ENCODE data around the gene MID1IP1. TPM values are rescaled to one million over a fixed set of nuclear protein-coding genes. Genes with fewer than 3 reads are reported as not detected.

Gene MID1IP1
- total RNA-seq, 2 experiments from 2014 or later = 78.7 to 84.8 TPM

DNA sequence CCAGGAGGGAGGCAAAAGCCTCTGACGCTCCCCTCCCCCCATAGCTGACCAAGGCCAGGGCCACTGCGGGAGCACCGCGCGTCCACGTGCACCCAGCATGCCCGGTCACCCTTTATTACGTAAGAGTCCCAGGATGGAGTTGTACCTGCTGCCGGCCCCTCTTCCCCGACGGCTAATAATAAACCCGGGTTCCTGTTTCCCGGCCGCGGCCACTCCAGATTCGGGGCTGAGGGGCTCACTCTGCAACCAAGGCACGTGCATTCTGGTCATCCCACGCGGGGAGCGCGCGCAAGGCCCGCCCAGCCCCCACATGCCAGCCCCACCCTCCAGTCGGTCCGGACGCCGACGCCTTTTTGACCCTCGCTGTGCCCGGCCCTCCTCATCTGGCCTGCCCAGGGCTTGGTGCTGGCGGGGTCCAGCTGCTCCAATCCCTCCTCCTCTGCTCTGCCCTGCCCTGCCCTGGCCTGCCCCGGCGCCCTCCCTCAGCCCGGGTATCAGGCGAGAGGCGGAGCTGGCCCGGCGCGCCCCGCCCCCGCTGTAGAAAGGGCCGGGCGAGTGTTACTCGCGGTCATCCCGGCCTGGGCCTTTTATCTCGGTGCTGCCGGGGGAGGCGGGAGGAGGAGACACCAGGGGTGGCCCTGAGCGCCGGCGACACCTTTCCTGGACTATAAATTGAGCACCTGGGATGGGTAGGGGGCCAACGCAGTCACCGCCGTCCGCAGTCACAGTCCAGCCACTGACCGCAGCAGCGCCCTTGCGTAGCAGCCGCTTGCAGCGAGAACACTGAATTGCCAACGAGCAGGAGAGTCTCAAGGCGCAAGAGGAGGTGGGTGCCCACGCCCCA, 2.6 kb downstream of the MID1IP1 start:
- H3K9me3 Mint-ChIP-seq = no peaks in the 10 kb centered on the region
- intact Hi-C loops (cut with micrococcal nuclease) = loop anchor here (1.0 to 10.0 kb wide), 5 partner anchors 12 to 1368 kb away; no protein-coding TSS in a partner anchor
- H3K27me3 Mint-ChIP-seq = no peaks in the 10 kb centered on the region
- peak overlapping the region; percentile 96 for H3K4me3 Mint-ChIP-seq
- H3K27ac Mint-ChIP-seq = peak overlapping the region; percentile 94
- H3K4me1 Mint-ChIP-seq (ENCODE audit: low read depth) = peaks cover 7% of the 10 kb centered on the region
- CTCF ChIA-PET = interaction anchor here (1.0 kb wide), 1 partner anchor 36 kb away, joined by 4 read pairs; no protein-coding TSS in a partner anchor
- POLR2A ChIA-PET = interaction anchor here (1.0 to 1.8 kb wide), 4 partner anchors 22 to 1369 kb away, joined by 3 to 5 read pairs (median 4); no protein-coding TSS in a partner anchor
- H3K36me3 Mint-ChIP-seq = peaks cover 44% of the 10 kb centered on the region
- DNase-seq = peak; percentile 85

DNA sequence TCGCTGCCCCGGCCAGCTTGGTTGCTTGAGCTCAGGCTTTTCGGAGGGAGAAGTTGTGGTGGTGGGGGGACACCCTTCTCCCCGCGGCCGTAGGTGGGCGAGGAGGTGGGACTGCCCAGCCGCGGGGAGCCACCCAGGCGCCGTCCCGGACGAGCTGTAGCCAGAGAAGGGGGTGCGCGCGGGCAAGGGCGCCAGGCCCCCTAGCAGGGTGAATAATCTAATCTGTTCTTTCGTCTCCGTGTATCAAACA, 3.1 kb downstream of the MID1IP1 start:
- peak overlapping the region; percentile 96 for H3K4me3 Mint-ChIP-seq
- H3K27ac Mint-ChIP-seq = peak overlapping the region; percentile 94
- H3K36me3 Mint-ChIP-seq = peaks cover 44% of the 10 kb centered on the region
- no peaks in the 10 kb centered on the region for H3K27me3 Mint-ChIP-seq
- H3K4me1 Mint-ChIP-seq (ENCODE audit: low read depth) = peaks cover 10% of the 10 kb centered on the region
- intact Hi-C loops (cut with micrococcal nuclease) = loop anchor here (1.0 to 10.0 kb wide), 5 partner anchors 12 to 1368 kb away; no protein-coding TSS in a partner anchor
- ChIA-PET CTCF (interaction anchor here (1.0 kb wide), 1 partner anchor 36 kb away, joined by 4 read pairs; no protein-coding TSS in a partner anchor), POLR2A (interaction anchor here (1.0 to 1.8 kb wide), 4 partner anchors 22 to 1368 kb away, joined by 3 to 5 read pairs (median 4); no protein-coding TSS in a partner anchor)
- H3K9me3 Mint-ChIP-seq = no peaks in the 10 kb centered on the region
- no peak for DNase-seq

DNA sequence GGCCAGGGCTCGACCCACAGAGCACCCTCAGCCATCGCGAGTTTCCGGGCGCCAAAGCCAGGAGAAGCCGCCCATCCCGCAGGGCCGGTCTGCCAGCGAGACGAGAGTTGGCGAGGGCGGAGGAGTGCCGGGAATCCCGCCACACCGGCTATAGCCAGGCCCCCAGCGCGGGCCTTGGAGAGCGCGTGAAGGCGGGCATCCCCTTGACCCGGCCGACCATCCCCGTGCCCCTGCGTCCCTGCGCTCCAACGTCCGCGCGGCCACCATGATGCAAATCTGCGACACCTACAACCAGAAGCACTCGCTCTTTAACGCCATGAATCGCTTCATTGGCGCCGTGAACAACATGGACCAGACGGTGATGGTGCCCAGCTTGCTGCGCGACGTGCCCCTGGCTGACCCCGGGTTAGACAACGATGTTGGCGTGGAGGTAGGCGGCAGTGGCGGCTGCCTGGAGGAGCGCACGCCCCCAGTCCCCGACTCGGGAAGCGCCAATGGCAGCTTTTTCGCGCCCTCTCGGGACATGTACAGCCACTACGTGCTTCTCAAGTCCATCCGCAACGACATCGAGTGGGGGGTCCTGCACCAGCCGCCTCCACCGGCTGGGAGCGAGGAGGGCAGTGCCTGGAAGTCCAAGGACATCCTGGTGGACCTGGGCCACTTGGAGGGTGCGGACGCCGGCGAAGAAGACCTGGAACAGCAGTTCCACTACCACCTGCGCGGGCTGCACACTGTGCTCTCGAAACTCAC, 3.6 kb downstream of the MID1IP1 start:
- Mint-ChIP-seq H3K36me3 (peaks cover 44% of the 10 kb centered on the region), H3K9me3 (no peaks in the 10 kb centered on the region), H3K4me3 (peak overlapping the region; percentile 96), H3K4me1 (ENCODE audit: low read depth) (peaks cover 15% of the 10 kb centered on the region), H3K27ac (peak overlapping the region; percentile 94), H3K27me3 (no peaks in the 10 kb centered on the region)
- ChIA-PET CTCF (no interaction called here), POLR2A (interaction anchor here (0.6 to 1.8 kb wide), 4 partner anchors 22 to 970 kb away, joined by 3 to 4 read pairs (median 3); no protein-coding TSS in a partner anchor)
- intact Hi-C loops (cut with micrococcal nuclease) = loop anchor here (1.0 to 10.0 kb wide), 5 partner anchors 11 to 1367 kb away; no protein-coding TSS in a partner anchor
- DNase-seq = peak; percentile 57

DNA sequence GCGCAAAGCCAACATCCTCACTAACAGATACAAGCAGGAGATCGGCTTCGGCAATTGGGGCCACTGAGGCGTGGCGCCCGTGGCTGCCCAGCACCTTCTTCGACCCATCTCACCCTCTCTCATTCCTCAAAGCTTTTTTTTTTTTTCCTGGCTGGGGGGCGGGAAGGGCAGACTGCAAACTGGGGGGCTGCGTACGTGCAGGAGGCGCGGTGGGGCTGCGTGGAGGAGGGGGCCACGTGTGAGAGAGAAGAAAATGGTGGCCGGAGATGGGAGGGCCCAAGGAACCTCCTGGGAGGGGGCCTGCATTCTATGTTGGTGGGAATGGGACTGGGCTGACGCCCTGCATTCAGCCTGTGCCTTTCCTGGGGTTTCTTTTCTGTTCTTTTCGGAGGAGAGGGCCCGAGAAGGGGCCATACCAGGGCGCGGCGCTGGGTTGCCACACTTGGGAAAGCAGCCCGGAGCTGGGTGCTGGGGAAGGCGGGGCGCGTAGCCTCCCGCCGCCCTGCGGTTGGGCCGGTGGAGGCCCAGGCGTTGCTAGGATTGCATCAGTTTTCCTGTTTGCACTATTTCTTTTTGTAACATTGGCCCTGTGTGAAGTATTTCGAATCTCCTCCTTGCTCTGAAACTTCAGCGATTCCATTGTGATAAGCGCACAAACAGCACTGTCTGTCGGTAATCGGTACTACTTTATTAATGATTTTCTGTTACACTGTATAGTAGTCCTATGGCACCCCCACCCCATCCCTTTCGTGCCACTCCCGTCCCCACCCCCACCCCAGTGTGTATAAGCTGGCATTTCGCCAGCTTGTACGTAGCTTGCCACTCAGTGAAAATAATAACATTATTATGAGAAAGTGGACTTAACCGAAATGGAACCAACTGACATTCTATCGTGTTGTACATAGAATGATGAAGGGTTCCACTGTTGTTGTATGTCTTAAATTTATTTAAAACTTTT, 4.5 kb downstream of the MID1IP1 start:
- DNase-seq = peak; percentile 75
- H3K9me3 Mint-ChIP-seq = no peaks in the 10 kb centered on the region
- intact Hi-C loops (cut with micrococcal nuclease) = loop anchor here (10.0 kb wide), 1 partner anchor 529 kb away; no protein-coding TSS in a partner anchor
- no peaks in the 10 kb centered on the region for H3K27me3 Mint-ChIP-seq
- H3K27ac Mint-ChIP-seq = peak overlapping the region; percentile 94
- H3K36me3 Mint-ChIP-seq = peaks cover 42% of the 10 kb centered on the region
- peaks cover 19% of the 10 kb centered on the region for H3K4me1 Mint-ChIP-seq (ENCODE audit: low read depth)
- ChIA-PET CTCF (interaction anchor here (1.2 kb wide), 1 partner anchor 37 kb away, joined by 3 read pairs; no protein-coding TSS in a partner anchor), POLR2A (interaction anchor here (0.5 to 0.6 kb wide), 3 partner anchors 23 to 1365 kb away, joined by 3 read pairs; no protein-coding TSS in a partner anchor)
- H3K4me3 Mint-ChIP-seq = peak overlapping the region; percentile 96

- CTCF ChIA-PET = interaction anchor here (1.2 kb wide), 1 partner anchor 39 kb away, joined by 3 read pairs; no protein-coding TSS in a partner anchor
- Mint-ChIP-seq H3K4me3 (peak overlapping the region; percentile 96), H3K9me3 (no peaks in the 10 kb centered on the region), H3K27me3 (no peaks in the 10 kb centered on the region), H3K27ac (peak overlapping the region; percentile 94), H3K36me3 (peaks cover 37% of the 10 kb centered on the region), H3K4me1 (ENCODE audit: low read depth) (peaks cover 32% of the 10 kb centered on the region)
- intact Hi-C loops (cut with micrococcal nuclease) = loop anchor here (10.0 kb wide), 1 partner anchor 528 kb away; no protein-coding TSS in a partner anchor
- no peak for DNase-seq
- POLR2A ChIA-PET = no interaction called here
Observed at GRCh38 chrX:38806875-38807621, 5.8 kb downstream of the MID1IP1 start.

DNA sequence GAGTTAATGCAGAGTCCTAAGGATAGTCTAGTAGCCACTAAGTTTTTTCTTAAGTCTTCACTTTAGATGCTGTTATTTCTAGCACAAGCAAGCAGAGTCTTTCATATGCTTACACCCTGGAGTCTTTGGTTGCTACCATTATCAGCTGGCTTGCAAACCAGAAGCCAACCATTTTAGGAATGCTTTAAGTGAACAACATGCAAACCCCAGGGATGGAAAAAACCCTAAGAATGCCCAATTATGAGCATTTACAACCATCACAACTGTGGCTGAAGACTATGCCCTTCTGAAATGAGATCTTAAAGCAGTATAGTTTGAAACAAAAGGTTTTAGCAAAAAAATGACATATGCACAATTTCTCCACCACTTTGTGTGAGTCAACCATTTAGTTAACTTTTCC, 6.6 kb downstream of the MID1IP1 start:
- Mint-ChIP-seq H3K27ac (peak overlapping the region; percentile 94), H3K36me3 (peaks cover 33% of the 10 kb centered on the region), H3K27me3 (no peaks in the 10 kb centered on the region), H3K4me1 (ENCODE audit: low read depth) (peaks cover 40% of the 10 kb centered on the region), H3K4me3 (peak overlapping the region; percentile 26), H3K9me3 (no peaks in the 10 kb centered on the region)
- intact Hi-C loops (cut with micrococcal nuclease) = loop anchor here (10.0 kb wide), 1 partner anchor 527 kb away; no protein-coding TSS in a partner anchor
- ChIA-PET CTCF (no interaction called here), POLR2A (interaction anchor here (0.6 kb wide), 1 partner anchor 12 kb away, joined by 3 read pairs; no protein-coding TSS in a partner anchor)
- no peak for DNase-seq

- CTCF ChIA-PET = no interaction called here
- DNase-seq = peak; percentile 25
- Mint-ChIP-seq H3K4me3 (peak overlapping the region; percentile 52), H3K4me1 (ENCODE audit: low read depth) (peaks cover 42% of the 10 kb centered on the region), H3K27me3 (no peaks in the 10 kb centered on the region), H3K9me3 (no peaks in the 10 kb centered on the region), H3K27ac (peak overlapping the region; percentile 88), H3K36me3 (peaks cover 4% of the 10 kb centered on the region)
- intact Hi-C loops (cut with micrococcal nuclease) = loop anchor here (2.0 kb wide), 1 partner anchor 49 kb away; no protein-coding TSS in a partner anchor
- POLR2A ChIA-PET = no interaction called here
Observed at GRCh38 chrX:38811515-38812243, 10.4 kb downstream of the MID1IP1 start.

DNA sequence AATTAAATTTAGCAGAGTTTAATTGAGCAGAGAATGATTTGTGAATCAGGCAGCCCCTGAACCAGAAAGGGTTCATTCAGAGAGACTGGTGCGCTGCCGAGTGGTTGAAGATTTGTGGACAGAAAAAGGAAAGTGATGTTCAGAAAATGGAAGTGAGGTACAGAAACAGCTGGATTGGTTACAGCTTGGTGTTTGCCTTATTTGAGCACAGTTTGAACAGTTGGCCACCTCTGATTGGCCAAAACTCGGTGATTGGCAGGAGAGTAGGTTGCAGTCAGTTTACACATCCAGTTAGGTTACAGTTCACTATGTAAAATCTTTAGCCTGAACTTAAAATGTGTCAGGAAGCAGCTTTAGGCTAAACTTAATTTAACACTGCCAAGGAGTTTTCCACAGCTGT, 14.9 kb downstream of the MID1IP1 start:
- CTCF ChIA-PET = no interaction called here
- H3K36me3 Mint-ChIP-seq = no peaks in the 10 kb centered on the region
- DNase-seq = peak; percentile 68
- no peaks in the 10 kb centered on the region for H3K9me3 Mint-ChIP-seq
- H3K27ac Mint-ChIP-seq = no peak overlapping the region
- H3K4me3 Mint-ChIP-seq = peak overlapping the region; percentile 9
- intact Hi-C loops (cut with micrococcal nuclease) = loop anchor here (1.0 kb wide), 1 partner anchor 12 kb away; no protein-coding TSS in a partner anchor
- peaks cover 18% of the 10 kb centered on the region for H3K4me1 Mint-ChIP-seq (ENCODE audit: low read depth)
- POLR2A ChIA-PET = interaction anchor here (0.7 to 1.7 kb wide), 2 partner anchors 14 to 75 kb away, joined by 3 to 10 read pairs; partner anchors contain the start of gene MID1IP1
- no peaks in the 10 kb centered on the region for H3K27me3 Mint-ChIP-seq

DNA sequence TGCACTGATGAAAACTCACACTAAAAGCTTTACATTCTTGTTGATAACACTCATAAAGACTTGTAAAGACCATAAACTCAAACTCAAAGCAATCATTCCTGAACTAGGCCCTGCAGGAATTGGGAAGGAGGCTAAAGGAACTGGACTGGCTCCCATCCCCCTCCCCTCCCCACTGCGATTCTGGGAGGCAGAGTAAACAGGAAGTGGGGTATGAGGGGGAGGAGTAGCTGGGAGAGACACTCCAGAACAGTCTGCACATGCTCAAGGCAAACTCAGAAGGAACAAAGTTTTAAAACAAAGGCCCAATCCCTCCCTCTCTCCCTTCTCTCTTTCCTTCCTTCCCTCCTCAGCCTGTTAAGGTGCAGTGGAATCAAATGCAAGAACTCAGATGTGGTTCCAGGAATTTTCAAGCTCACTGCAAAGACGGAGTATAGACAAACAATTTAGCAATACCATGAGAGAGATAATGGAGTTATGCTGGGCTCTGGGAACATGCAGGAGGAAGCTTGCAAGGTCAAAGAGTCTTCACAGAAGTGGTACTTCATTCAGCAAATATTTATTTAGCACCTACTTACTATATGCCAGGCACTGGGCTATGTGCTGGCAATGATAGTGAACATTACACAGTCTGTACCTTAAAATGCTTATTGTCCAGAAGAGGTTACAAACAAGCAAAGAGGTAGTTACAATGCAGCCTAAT, 15.9 kb downstream of the MID1IP1 start:
- DNase-seq = peak; percentile 23
- POLR2A ChIA-PET = interaction anchor here (1.7 kb wide), 1 partner anchor 15 kb away, joined by 10 read pairs; the partner anchor contains the start of gene MID1IP1
- intact Hi-C loops (cut with micrococcal nuclease) = no loop called here
- H3K9me3 Mint-ChIP-seq = no peaks in the 10 kb centered on the region
- CTCF ChIA-PET = interaction anchor here (0.9 kb wide), 1 partner anchor 17 kb away, joined by 3 read pairs; no protein-coding TSS in a partner anchor
- peaks cover 8% of the 10 kb centered on the region for H3K4me1 Mint-ChIP-seq (ENCODE audit: low read depth)
- no peaks in the 10 kb centered on the region for H3K36me3 Mint-ChIP-seq
- H3K27me3 Mint-ChIP-seq = no peaks in the 10 kb centered on the region
- no peak overlapping the region for H3K4me3 Mint-ChIP-seq
- H3K27ac Mint-ChIP-seq = no peak overlapping the region

All from activated CD4-positive, alpha-beta memory T cell treated with anti-CD3 and anti-CD28 coated beads for 36 hours (primary cell).